SK-N-SH (cell line): ENCODE results near the gene DPAGT1. TPM values are rescaled to one million over a fixed set of nuclear protein-coding genes. Genes with fewer than 3 reads are reported as not detected.
A peak's percentile ranks its signal among the peaks of the same experiment; 100 is the strongest.

Source experiments
- ELF1 ChIP-seq: IDR thresholded peaks from 2 replicates; pipeline ENCODE4 v1.4.0; 2012
- EP300 ChIP-seq, 2 experiments: IDR thresholded peaks; 2 replicates each; pipeline versions ENCODE4 v1.4.0 to v1.6.1; 2012; ENCODE audit warnings: borderline replicate concordance in 1 of 2, low read depth in 1 of 2, low read length in 1 of 2
- EZH2phosphoT487 ChIP-seq: fragments of 200-600 bp; sonication (generic); IDR thresholded peaks from 2 replicates; pipeline ENCODE4 v1.6.1; 2017; ENCODE audit warnings: low read depth, mixed run types, mild to moderate bottlenecking, antibody characterized with exemption, moderate library complexity, borderline replicate concordance
- FOXJ3 ChIP-seq: sonication (generic); formaldehyde crosslinking; IDR thresholded peaks from 2 replicates; pipeline ENCODE4 v1.5.1; 2020; ENCODE audit warnings: mild to moderate bottlenecking, missing genetic modification reagents
- GATA2 ChIP-seq: sonication (generic); formaldehyde crosslinking; IDR thresholded peaks from 2 replicates; pipeline ENCODE4 v1.5.0; 2020; ENCODE audit warnings: mild to moderate bottlenecking, missing genetic modification reagents
- JUND ChIP-seq: IDR thresholded peaks from 2 replicates; pipeline ENCODE4 v1.4.0; 2012
- MEF2A ChIP-seq: IDR thresholded peaks from 2 replicates; pipeline ENCODE4 v1.4.0; 2012; ENCODE audit warnings: low read depth, borderline replicate concordance
- MXI1 ChIP-seq: IDR thresholded peaks from 2 replicates; pipeline ENCODE4 v1.6.1; 2012; ENCODE audit warnings: mild to moderate bottlenecking, low read depth, low read length, improper control_type of control experiment
- NRF1 ChIP-seq: IDR thresholded peaks from 2 replicates; pipeline ENCODE4 v1.6.1; 2012; ENCODE audit warnings: low read depth, mild to moderate bottlenecking, low read length
- RAD21 ChIP-seq: IDR thresholded peaks from 2 replicates; pipeline ENCODE4 v1.6.1; 2012; ENCODE audit warnings: mild to moderate bottlenecking, low read length
- RCOR1 ChIP-seq: fragments of 150-350 bp; IDR thresholded peaks from 2 replicates; pipeline ENCODE4 v1.6.1; 2017; ENCODE audit warnings: antibody characterized with exemption, low read length
- RFX5 ChIP-seq: IDR thresholded peaks from 2 replicates; pipeline ENCODE4 v1.6.1; 2012; ENCODE audit warnings: mild to moderate bottlenecking, improper control_type of control experiment, low read length
- SMC3 ChIP-seq: IDR thresholded peaks from 2 replicates; pipeline ENCODE4 v1.6.1; 2012; ENCODE audit warnings: low read depth, low read length, improper control_type of control experiment
- TAF1 ChIP-seq: IDR thresholded peaks from 2 replicates; pipeline ENCODE4 v1.6.1; 2012; ENCODE audit warnings: low read depth, mild to moderate bottlenecking, low read length, moderate library complexity, borderline replicate concordance
- TCF12 ChIP-seq: IDR thresholded peaks from 2 replicates; pipeline ENCODE4 v1.4.0; 2012
- polyA plus RNA-seq, 3 experiments: library from polyadenylated mRNA; depleted of rRNA; stranded (reverse); fragments of >200 nt; gene quantifications; 2 replicates each; pipeline ENCODE4 v1.2.3, GENCODE V29; 2012
- TF ChIP-seq, protein P1 (sequence below): IDR thresholded peaks from 2 replicates; pipeline ENCODE4 v1.6.1; 2012; ENCODE audit warnings: mild to moderate bottlenecking, low read depth, low read length, moderate library complexity
- TF ChIP-seq, protein P2 (sequence below): fragments of 150-350 bp; IDR thresholded peaks from 2 replicates; pipeline ENCODE4 v1.6.1; 2016; ENCODE audit warnings: mild to moderate bottlenecking, low read depth, low read length
- TF ChIP-seq, protein P3 (sequence below): fragments of 200-600 bp; sonication (generic); IDR thresholded peaks from 2 replicates; pipeline ENCODE4 v1.6.1; 2017; ENCODE audit warnings: antibody characterized with exemption, mild to moderate bottlenecking, moderate library complexity
- TF ChIP-seq, protein P4 (sequence below): IDR thresholded peaks from 2 replicates; pipeline ENCODE4 v1.4.0; 2012; ENCODE audit warnings: low read depth, borderline replicate concordance
- TF ChIP-seq, protein P5 (sequence below): IDR thresholded peaks from 2 replicates; pipeline ENCODE4 v1.4.0; 2012; ENCODE audit warnings: low read depth
- TF ChIP-seq, protein P6 (sequence below): fragments of 150-350 bp; IDR thresholded peaks from 2 replicates; pipeline ENCODE4 v1.6.1; 2017; ENCODE audit warnings: antibody characterized with exemption, low read length, low read depth, borderline replicate concordance
- TF ChIP-seq, protein P7 (sequence below): IDR thresholded peaks from 2 replicates; pipeline ENCODE4; 2012

The DPAGT1 gene
- polyA plus RNA-seq, 1 of the 3 experiments (the other 2 are of a cell fraction): 99.5 TPM

DNA sequence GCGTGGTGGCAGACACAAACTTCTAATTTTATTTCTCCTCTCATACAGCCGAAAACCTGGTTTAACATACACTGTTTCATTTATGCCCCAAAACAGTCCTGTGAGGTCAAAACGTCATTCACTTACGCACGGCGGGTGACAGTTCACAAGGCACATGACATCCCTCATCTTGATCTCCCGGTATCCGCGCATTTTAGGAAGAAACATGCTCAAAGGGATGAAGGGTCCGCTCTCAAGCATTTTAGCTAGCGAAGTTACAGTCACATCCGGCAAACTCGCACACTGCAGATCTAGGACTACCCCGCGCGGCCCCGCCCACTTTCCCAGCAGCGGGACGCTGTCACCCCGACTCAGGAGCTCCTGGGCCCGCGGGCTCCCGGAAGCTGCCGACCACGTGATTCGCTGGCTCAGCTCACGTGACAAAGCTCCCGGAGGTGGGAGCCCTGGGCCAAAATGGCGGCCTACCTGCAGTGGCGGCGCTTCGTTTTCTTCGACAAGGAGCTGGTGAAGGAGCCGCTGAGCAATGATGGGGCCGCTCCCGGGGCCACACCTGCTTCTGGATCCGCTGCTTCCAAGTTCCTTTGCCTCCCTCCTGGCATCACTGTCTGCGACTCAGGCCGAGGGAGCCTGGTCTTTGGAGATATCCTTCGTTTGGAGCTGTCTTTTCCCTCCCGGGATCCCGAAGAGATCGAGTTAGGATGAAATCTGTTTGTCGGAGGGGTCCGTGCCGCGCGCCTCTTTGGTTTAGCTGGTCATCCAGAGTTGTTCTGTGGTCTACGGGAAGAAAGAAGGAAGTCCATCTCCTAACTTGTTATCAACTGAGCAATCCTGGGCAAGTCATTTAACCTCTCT lies 34.1 kb downstream of the DPAGT1 start, which contains the start of gene VPS11 (continued):
- TF ChIP-seq, protein P1, sequence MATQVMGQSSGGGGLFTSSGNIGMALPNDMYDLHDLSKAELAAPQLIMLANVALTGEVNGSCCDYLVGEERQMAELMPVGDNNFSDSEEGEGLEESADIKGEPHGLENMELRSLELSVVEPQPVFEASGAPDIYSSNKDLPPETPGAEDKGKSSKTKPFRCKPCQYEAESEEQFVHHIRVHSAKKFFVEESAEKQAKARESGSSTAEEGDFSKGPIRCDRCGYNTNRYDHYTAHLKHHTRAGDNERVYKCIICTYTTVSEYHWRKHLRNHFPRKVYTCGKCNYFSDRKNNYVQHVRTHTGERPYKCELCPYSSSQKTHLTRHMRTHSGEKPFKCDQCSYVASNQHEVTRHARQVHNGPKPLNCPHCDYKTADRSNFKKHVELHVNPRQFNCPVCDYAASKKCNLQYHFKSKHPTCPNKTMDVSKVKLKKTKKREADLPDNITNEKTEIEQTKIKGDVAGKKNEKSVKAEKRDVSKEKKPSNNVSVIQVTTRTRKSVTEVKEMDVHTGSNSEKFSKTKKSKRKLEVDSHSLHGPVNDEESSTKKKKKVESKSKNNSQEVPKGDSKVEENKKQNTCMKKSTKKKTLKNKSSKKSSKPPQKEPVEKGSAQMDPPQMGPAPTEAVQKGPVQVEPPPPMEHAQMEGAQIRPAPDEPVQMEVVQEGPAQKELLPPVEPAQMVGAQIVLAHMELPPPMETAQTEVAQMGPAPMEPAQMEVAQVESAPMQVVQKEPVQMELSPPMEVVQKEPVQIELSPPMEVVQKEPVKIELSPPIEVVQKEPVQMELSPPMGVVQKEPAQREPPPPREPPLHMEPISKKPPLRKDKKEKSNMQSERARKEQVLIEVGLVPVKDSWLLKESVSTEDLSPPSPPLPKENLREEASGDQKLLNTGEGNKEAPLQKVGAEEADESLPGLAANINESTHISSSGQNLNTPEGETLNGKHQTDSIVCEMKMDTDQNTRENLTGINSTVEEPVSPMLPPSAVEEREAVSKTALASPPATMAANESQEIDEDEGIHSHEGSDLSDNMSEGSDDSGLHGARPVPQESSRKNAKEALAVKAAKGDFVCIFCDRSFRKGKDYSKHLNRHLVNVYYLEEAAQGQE: 0 out of 2 replicates have a peak, but pooled peaks have one; percentile 7
- TF ChIP-seq, protein P2, sequence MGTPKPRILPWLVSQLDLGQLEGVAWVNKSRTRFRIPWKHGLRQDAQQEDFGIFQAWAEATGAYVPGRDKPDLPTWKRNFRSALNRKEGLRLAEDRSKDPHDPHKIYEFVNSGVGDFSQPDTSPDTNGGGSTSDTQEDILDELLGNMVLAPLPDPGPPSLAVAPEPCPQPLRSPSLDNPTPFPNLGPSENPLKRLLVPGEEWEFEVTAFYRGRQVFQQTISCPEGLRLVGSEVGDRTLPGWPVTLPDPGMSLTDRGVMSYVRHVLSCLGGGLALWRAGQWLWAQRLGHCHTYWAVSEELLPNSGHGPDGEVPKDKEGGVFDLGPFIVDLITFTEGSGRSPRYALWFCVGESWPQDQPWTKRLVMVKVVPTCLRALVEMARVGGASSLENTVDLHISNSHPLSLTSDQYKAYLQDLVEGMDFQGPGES: no peak
- TF ChIP-seq, protein P3, sequence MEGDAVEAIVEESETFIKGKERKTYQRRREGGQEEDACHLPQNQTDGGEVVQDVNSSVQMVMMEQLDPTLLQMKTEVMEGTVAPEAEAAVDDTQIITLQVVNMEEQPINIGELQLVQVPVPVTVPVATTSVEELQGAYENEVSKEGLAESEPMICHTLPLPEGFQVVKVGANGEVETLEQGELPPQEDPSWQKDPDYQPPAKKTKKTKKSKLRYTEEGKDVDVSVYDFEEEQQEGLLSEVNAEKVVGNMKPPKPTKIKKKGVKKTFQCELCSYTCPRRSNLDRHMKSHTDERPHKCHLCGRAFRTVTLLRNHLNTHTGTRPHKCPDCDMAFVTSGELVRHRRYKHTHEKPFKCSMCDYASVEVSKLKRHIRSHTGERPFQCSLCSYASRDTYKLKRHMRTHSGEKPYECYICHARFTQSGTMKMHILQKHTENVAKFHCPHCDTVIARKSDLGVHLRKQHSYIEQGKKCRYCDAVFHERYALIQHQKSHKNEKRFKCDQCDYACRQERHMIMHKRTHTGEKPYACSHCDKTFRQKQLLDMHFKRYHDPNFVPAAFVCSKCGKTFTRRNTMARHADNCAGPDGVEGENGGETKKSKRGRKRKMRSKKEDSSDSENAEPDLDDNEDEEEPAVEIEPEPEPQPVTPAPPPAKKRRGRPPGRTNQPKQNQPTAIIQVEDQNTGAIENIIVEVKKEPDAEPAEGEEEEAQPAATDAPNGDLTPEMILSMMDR: no peak
- TF ChIP-seq, protein P4, sequence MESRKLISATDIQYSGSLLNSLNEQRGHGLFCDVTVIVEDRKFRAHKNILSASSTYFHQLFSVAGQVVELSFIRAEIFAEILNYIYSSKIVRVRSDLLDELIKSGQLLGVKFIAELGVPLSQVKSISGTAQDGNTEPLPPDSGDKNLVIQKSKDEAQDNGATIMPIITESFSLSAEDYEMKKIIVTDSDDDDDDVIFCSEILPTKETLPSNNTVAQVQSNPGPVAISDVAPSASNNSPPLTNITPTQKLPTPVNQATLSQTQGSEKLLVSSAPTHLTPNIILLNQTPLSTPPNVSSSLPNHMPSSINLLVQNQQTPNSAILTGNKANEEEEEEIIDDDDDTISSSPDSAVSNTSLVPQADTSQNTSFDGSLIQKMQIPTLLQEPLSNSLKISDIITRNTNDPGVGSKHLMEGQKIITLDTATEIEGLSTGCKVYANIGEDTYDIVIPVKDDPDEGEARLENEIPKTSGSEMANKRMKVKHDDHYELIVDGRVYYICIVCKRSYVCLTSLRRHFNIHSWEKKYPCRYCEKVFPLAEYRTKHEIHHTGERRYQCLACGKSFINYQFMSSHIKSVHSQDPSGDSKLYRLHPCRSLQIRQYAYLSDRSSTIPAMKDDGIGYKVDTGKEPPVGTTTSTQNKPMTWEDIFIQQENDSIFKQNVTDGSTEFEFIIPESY: no peak
- TF ChIP-seq SMC3: peak; percentile 23; the same call in 1 of the 2 replicates
- TF ChIP-seq EP300 (IDR thresholded peaks at IDR 0.05; ENCODE audit: borderline replicate concordance in 1 of 2, low read depth in 1 of 2, low read length in 1 of 2): 0 out of 4 replicates have a peak, but pooled peaks of 1 of the 2 experiments have one; percentile 43
- TF ChIP-seq TAF1: peak; percentile 85
- no peak for TF ChIP-seq RFX5
- no peak for TF ChIP-seq EZH2phosphoT487
- TF ChIP-seq MEF2A: no peak
- TF ChIP-seq MXI1: peak; percentile 93
- TF ChIP-seq JUND: no peak
- TF ChIP-seq RAD21: no peak
- TF ChIP-seq TCF12: no peak; the same call in 1 of the 2 replicates
- peak; percentile 37 for TF ChIP-seq NRF1
- TF ChIP-seq FOXJ3: no peak
- TF ChIP-seq, protein P5, sequence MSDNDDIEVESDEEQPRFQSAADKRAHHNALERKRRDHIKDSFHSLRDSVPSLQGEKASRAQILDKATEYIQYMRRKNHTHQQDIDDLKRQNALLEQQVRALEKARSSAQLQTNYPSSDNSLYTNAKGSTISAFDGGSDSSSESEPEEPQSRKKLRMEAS: peak; percentile 83; the same call in 1 of the 2 replicates
- peak; percentile 76 for TF ChIP-seq ELF1
- no peak for TF ChIP-seq GATA2 (CRISPR knock-in tag)
- TF ChIP-seq, protein P6, sequence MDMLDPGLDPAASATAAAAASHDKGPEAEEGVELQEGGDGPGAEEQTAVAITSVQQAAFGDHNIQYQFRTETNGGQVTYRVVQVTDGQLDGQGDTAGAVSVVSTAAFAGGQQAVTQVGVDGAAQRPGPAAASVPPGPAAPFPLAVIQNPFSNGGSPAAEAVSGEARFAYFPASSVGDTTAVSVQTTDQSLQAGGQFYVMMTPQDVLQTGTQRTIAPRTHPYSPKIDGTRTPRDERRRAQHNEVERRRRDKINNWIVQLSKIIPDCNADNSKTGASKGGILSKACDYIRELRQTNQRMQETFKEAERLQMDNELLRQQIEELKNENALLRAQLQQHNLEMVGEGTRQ: peak; percentile 96
- TF ChIP-seq, protein P7, sequence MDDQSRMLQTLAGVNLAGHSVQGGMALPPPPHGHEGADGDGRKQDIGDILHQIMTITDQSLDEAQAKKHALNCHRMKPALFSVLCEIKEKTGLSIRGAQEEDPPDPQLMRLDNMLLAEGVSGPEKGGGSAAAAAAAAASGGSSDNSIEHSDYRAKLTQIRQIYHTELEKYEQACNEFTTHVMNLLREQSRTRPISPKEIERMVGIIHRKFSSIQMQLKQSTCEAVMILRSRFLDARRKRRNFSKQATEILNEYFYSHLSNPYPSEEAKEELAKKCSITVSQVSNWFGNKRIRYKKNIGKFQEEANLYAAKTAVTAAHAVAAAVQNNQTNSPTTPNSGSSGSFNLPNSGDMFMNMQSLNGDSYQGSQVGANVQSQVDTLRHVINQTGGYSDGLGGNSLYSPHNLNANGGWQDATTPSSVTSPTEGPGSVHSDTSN: 0 out of 2 replicates have a peak, but pooled peaks have one; percentile 12
- TF ChIP-seq RCOR1: no peak
- TF ChIP-seq, all 33 proteins: peak for 15
